Adrenal gland (tissue), 12 donors: Measurements from ENCODE around the gene OR6S1. TPM values are rescaled to one million over a fixed set of nuclear protein-coding genes. Genes with fewer than 3 reads are reported as not detected.
A peak's percentile ranks its signal among the peaks of the same experiment; 100 is the strongest.

Experiments
- DNase-seq, 7 donors: peaks; one replicate each; pipeline ENCODE4 v3.0.0-alpha.2; 2019 to 2020
- H3K27ac ChIP-seq, 5 donors: fragments of 200-600 bp; sonication (generic) in 4 of 5; 1 replicate in 3 of 5; 2 replicates in 2 of 5; pipeline versions ENCODE4 v1.5.1 to v1.8.0; 2016 to 2020; ENCODE audit warnings: mild to moderate bottlenecking in 1 of 5
- H3K27me3 ChIP-seq: fragments of 200-600 bp; 2 replicates; pipeline ENCODE4 v1.8.0; 2021
- H3K36me3 ChIP-seq, 2 donors: fragments of 200-600 bp; replicated peaks in 1 of 2; 1 replicate in 1 of 2; 2 replicates in 1 of 2; pipeline versions ENCODE4 v1.5.1 to v1.8.0; 2018 to 2022
- H3K4me1 ChIP-seq, 2 donors: fragments of 200-600 bp; replicated peaks in 1 of 2; 1 replicate in 1 of 2; 2 replicates in 1 of 2; pipeline versions ENCODE4 v1.5.1 to v1.8.0; 2018 to 2021
- H3K4me3 ChIP-seq, 4 donors: fragments of 200-600 bp; sonication (generic) in 3 of 4; one replicate each; pipeline ENCODE4 v1.5.1; 2016 to 2018
- H3K9me3 ChIP-seq, 3 donors: fragments of 200-600 bp; sonication (generic) in 1 of 3; replicated peaks in 1 of 3; 1 replicate in 2 of 3; 2 replicates in 1 of 3; pipeline versions ENCODE4 v1.5.1 to v1.8.0; 2016 to 2021
- POLR2A ChIP-seq, 2 donors: fragments of 450-650 bp; IDR thresholded peaks; one replicate each; pipeline ENCODE4 v1.6.1; 2017; ENCODE audit warnings: antibody characterized with exemption in 2 of 2, mild to moderate bottlenecking in 2 of 2, moderate library complexity in 1 of 2
- whole genome bisulfite sequencing, 4 donors: extraction: QIAGEN DNeasy Blood & Tissue Kit in 2 of 4; methylation state at CpG; one replicate each; pipeline versions ENCODE4 v1.1.5 to v1.1.7; 2013 to 2017; 5-methylcytosine and 5-hydroxymethylcytosine counted together
- intact Hi-C, 2 donors: fragments of 100-400 bp; cut with DNase I; formaldehyde crosslinking; loops; one replicate each; pipeline versions ENCODE4 v1.14.1 to v1.15.0; 2022 to 2023
- polyA plus RNA-seq, 3 donors: library from polyadenylated mRNA; stranded (reverse); fragments of 200-250 nt in 2 of 3; fragments of 350-450 nt in 1 of 3; fragmentation: Illumina TruSeq in 1 of 3; extraction: RNeasy Lipid Tissue Mini Kit (QIAGEN cat#74804) in 1 of 3; gene quantifications; one replicate each; pipeline ENCODE4 v1.2.3, GENCODE V29; 2013 to 2014
- total RNA-seq, 9 donors: library from RNA; depleted of rRNA in 4 of 9; stranded (reverse); fragments of >200 nt in 4 of 9; fragments of 120-200 nt in 1 of 9; fragmentation: NEBNext Ultra II Directional in 1 of 9; extraction: Animal tissue kit (Norgen Biotek cat#: 25700) in 1 of 9; gene quantifications; one replicate each; pipeline versions ENCODE4 v1.1.0 to v1.2.4, GENCODE V29; 2013 to 2023
- TF ChIP-seq, protein P1 (sequence below), 6 experiments: fragments of 450-650 bp in 4 of 6; fragments of 200-600 bp in 2 of 6; sonication (generic) in 1 of 6; IDR thresholded peaks; 1 replicate in 5 of 6; 2 replicates in 1 of 6; pipeline versions ENCODE4 v1.5.1 to v1.8.0; 2016 to 2021; ENCODE audit warnings: antibody characterized with exemption in 6 of 6, mild to moderate bottlenecking in 2 of 6, moderate library complexity in 1 of 6
- donor health status: healthy with polysubstance abuse.
- donor health status: Bipolar disorder and iron deficiency.
- donor health status: DM: yes; HTN: yes; CAD: no.
- donor health status: DM: no; HTN: no; CAD: no.
- donor health status: DM: no; HTN: no; CAD: no.
- donor health status: DM: yes; HTN: yes; CAD: no.

The OR6S1 gene
- total and polyA plus RNA-seq, 12 donors, result not detected

DNA sequence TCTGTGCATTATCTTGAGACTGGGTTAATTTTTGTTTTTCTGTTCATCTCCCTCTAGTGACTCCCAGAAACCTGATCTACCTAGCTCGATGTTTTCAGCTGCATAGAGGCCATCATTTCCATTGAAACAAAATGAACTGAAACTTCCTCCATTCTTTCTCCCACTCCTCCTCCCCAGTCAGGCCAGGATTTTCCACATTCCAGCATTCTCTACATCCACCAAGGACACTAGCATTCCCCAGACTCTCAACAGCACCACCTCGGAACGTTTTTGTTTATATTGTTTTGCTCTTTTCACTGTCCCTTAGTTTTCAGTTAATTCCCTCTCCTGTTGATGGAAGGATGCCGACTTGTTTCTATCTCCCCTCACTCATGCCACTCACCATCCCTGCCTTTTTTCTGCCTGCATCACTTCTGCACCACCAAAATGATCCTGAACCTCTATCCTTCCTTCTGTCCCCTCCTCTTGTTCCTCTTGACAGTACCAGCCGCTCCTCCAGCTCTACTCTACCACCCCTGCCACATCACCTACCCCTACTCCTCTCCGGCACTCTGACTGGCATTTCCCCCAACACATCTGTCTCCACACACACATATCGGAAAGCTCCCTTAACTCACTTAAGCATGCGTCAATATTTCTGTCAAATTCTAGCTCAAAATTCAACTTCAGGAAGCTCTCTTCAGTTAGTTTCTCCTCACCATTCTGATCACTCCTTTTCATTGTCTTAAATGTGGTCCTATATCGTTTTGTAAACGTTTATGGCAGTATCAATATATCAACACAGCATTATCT lies 13.2 kb downstream of the OR6S1 start:
- H3K4me3 ChIP-seq, result no peak overlapping the region
- DNase-seq, result no peak
- no peak for TF ChIP-seq POLR2A (IDR thresholded peaks at IDR 0.05)
- TF ChIP-seq, protein P1, sequence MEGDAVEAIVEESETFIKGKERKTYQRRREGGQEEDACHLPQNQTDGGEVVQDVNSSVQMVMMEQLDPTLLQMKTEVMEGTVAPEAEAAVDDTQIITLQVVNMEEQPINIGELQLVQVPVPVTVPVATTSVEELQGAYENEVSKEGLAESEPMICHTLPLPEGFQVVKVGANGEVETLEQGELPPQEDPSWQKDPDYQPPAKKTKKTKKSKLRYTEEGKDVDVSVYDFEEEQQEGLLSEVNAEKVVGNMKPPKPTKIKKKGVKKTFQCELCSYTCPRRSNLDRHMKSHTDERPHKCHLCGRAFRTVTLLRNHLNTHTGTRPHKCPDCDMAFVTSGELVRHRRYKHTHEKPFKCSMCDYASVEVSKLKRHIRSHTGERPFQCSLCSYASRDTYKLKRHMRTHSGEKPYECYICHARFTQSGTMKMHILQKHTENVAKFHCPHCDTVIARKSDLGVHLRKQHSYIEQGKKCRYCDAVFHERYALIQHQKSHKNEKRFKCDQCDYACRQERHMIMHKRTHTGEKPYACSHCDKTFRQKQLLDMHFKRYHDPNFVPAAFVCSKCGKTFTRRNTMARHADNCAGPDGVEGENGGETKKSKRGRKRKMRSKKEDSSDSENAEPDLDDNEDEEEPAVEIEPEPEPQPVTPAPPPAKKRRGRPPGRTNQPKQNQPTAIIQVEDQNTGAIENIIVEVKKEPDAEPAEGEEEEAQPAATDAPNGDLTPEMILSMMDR (IDR thresholded peaks at IDR 0.05), result no peak
- H3K4me1 ChIP-seq, result peaks cover 3 to 23% of the 10 kb centered on the region in 2 donors
- H3K27ac ChIP-seq, result no peak overlapping the region
- intact Hi-C loops, result no loop called here
- peaks cover 8% of the 10 kb centered on the region for H3K27me3 ChIP-seq
- WGBS, 4 donors, result 45 to 53% (median 49%) methylated on average over 10 of the region's 10 CpGs
- H3K36me3 ChIP-seq, result no peaks in the 10 kb centered on the region
- H3K9me3 ChIP-seq, result no peaks in the 10 kb centered on the region

DNA sequence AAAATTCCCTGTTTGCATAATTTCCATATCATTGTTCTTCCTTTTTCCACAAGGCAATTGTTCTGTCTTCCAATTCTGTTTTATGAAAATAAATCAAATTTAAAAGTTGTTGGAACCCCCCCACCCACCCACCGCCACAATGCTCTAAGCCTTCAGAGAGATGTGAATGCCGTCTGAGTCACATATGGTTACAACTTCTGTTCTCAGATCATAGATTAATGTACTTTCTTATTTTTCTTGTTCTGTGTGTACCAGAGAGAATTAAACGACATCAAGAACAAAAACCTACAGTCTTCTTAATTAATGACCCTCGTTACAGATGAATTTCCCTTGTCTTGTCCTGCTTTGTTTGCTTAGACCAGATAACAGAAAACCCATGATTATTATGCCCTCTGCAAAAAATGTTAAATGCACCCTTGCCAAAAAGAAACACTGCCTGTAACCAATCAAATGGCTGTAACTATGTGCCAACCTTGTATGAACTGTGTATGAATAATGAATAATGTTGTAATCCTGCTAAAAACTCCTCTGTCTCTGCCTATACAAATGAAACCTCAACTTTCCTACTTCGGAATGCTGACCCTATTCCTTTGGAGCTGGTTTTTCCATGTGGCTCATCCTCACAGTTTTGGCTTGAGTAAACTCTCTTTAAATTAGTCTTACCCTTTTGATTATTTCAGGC lies 14.0 kb downstream of the OR6S1 start:
- peaks cover 6% of the 10 kb centered on the region for H3K27me3 ChIP-seq
- H3K27ac ChIP-seq, result no peak overlapping the region
- DNase-seq, result no peak
- H3K9me3 ChIP-seq, result no peaks in the 10 kb centered on the region
- no peak overlapping the region for H3K4me3 ChIP-seq
- no peaks in the 10 kb centered on the region for H3K36me3 ChIP-seq
- intact Hi-C loops, result no loop called here
- 54 to 62% (median 58%) methylated on average over 5 of the region's 5 CpGs for WGBS, 4 donors
- peaks cover 3 to 24% of the 10 kb centered on the region in 2 donors for H3K4me1 ChIP-seq
- TF ChIP-seq, protein P1 (IDR thresholded peaks at IDR 0.05), result no peak
- no peak for TF ChIP-seq POLR2A (IDR thresholded peaks at IDR 0.05)

DNA sequence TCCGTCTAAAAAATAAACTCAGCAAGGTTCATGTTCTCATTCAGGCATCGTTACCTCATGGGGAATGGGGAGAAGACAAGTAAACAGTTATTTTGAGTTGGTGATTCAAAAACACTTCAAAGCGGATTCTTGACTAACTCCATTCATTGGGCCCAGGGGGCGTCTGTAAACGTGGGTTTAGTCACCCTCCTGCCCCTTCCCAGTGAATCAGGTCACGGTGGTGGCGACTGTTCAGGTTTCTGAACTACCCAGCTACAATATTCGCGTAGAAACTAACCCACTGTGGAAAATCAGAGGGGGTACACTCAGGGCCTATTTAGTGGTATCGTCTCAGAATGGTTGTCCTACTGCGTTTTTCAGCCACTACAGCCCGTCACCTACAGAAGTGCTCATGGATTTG lies 15.2 kb downstream of the OR6S1 start:
- DNase-seq, result no peak
- H3K4me3 ChIP-seq, result no peak overlapping the region
- WGBS, 4 donors, result 22 to 38% (median 28%) methylated on average over 11 to 12 of the region's 12 CpGs

DNA sequence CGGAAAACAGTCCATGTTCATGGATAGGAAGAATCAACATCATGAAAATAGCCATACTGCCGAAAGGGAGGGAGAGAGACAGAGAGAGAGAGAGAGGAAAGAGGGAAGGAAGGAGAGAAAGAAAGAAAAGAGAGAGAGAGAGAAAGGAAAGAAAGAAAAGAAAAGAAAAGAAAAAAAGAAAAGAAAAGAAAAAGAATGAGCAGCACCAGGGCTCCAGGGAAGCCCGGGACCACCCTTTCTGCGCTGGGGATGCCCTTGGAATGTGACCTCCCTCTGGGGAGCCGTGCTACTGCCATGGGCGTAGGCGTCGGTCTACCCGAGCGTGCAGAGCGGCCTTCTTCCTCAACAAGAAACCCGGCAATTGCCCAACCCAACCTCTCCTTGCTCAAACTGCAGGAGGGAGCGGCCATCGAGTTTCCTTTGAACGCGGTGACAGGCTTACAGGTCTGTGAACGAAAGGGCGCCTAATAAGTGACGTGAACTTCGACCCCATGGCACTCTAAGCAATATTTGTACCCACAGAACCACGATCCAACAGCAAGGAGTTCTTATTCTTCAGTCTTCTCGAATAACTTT lies 16.9 kb downstream of the OR6S1 start:
- Histone ChIP-seq H3K4me1 (peaks cover 0 to 5% of the 10 kb centered on the region in 2 donors), H3K9me3 (no peaks in the 10 kb centered on the region), H3K36me3 (no peaks in the 10 kb centered on the region), H3K27ac (no peak overlapping the region), H3K27me3 (peaks cover 6% of the 10 kb centered on the region), H3K4me3 (peak overlapping the region in 1 of 4 donors; percentile 14)
- TF ChIP-seq POLR2A (IDR thresholded peaks at IDR 0.05), result no peak
- TF ChIP-seq, protein P1 (IDR thresholded peaks at IDR 0.05), result no peak
- intact Hi-C loops, result no loop called here
- WGBS, 4 donors, result 8 to 12% (median 11%) methylated on average over 22 of the region's 22 CpGs
- peak in 5 of 7 donors; percentile 34 to 53 (median 44) for DNase-seq

More for the DNA sequence above, 15.2 kb downstream of the OR6S1 start:
- Histone ChIP-seq H3K36me3 (no peaks in the 10 kb centered on the region), H3K27me3 (peaks cover 6% of the 10 kb centered on the region), H3K9me3 (no peaks in the 10 kb centered on the region), H3K27ac (no peak overlapping the region), H3K4me1 (peaks cover 0 to 12% of the 10 kb centered on the region in 2 donors)
- TF ChIP-seq, protein P1 (IDR thresholded peaks at IDR 0.05), result no peak
- no peak for TF ChIP-seq POLR2A (IDR thresholded peaks at IDR 0.05)
- intact Hi-C loops, result no loop called here
